ENCODE results near the gene L2HGDH.

L2HGDH gene

DNA sequence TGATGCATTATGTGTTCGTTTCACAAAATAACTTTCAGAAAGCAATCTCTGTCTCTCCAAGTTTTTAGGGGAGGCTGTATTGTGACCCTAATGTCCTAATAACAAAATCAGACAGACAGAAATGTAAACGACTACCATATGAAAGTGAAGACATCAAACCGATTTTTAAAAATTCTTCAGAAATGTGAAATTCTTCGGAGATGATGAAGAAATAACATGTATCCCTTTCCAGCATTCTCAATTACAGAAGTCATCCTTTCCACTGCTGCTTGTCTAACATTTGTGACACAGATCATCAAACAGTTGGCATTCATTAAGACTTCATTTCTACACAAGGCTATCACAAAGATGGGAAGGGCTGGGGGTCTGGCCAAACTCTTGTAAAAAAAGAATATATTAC lies 41.1 kb upstream of the L2HGDH start:
- no peaks in the 10 kb centered on the region for H3K4me1 ChIP-seq (ENCODE audit: low read depth, poor library complexity, severe bottlenecking)
- H4K20me1 ChIP-seq (ENCODE audit: insufficient read depth): no peaks in the 10 kb centered on the region
- no peak for TF ChIP-seq CTCF (conservative IDR thresholded peaks at IDR 0.05; ENCODE audit: low read depth, low read length)
- H3K27me3 ChIP-seq (ENCODE audit: insufficient read depth, low read depth): no peaks in the 10 kb centered on the region
- H2AFZ ChIP-seq (ENCODE audit: low read depth): no peak overlapping the region
- no peaks in the 10 kb centered on the region for H3K79me2 ChIP-seq (ENCODE audit: insufficient read depth, low read depth)
- no peaks in the 10 kb centered on the region for H3K36me3 ChIP-seq (ENCODE audit: insufficient read depth)
- no peak overlapping the region for H3K9ac ChIP-seq
- H3K4me3 ChIP-seq (IDR thresholded peaks at IDR 0.05; ENCODE audit: insufficient read depth, low read depth, low read length): no peak overlapping the region
- H3K4me2 ChIP-seq: no peak overlapping the region
- H3K27ac ChIP-seq: no peak overlapping the region

- no peak for TF ChIP-seq CTCF (conservative IDR thresholded peaks at IDR 0.05; ENCODE audit: low read depth, low read length)
- Histone ChIP-seq H3K27ac (no peak overlapping the region), H3K79me2 (ENCODE audit: insufficient read depth, low read depth) (no peaks in the 10 kb centered on the region), H2AFZ (ENCODE audit: low read depth) (no peak overlapping the region), H3K4me1 (ENCODE audit: low read depth, poor library complexity, severe bottlenecking) (peaks cover 4% of the 10 kb centered on the region), H3K36me3 (ENCODE audit: insufficient read depth) (no peaks in the 10 kb centered on the region), H3K9ac (no peak overlapping the region), H3K4me2 (no peak overlapping the region), H4K20me1 (ENCODE audit: insufficient read depth) (no peaks in the 10 kb centered on the region), H3K27me3 (ENCODE audit: insufficient read depth, low read depth) (no peaks in the 10 kb centered on the region), H3K4me3 (IDR thresholded peaks at IDR 0.05; ENCODE audit: insufficient read depth, low read depth, low read length) (no peak overlapping the region)
These were observed 40.6 kb upstream of the L2HGDH start for GRCh38 chr14:50352584-50352983.

DNA sequence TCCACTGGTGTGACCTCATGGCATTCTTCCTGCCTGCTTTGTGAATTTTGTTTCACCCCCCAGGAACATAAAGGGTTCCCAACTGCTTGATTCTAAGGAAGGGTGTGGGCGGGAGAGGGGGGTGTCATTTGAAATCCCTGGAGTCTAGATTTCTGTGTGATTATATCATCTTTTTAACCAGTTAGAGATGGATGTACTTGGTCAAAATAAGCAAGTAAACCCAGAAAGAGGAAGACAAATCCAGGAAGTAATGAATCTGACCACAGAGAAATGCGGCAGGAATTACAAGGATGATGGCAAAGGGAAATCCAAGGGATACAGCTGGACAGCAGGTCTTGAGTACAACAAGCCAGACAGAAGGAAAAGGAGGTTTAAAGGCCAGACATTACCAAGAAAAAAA lies 38.9 kb upstream of the L2HGDH start:
- no peaks in the 10 kb centered on the region for H3K27me3 ChIP-seq (ENCODE audit: insufficient read depth, low read depth)
- no peaks in the 10 kb centered on the region for H3K36me3 ChIP-seq (ENCODE audit: insufficient read depth)
- no peaks in the 10 kb centered on the region for H3K79me2 ChIP-seq (ENCODE audit: insufficient read depth, low read depth)
- peaks cover 9% of the 10 kb centered on the region for H3K4me1 ChIP-seq (ENCODE audit: low read depth, poor library complexity, severe bottlenecking)
- no peak overlapping the region for H3K4me3 ChIP-seq (IDR thresholded peaks at IDR 0.05; ENCODE audit: insufficient read depth, low read depth, low read length)
- no peak overlapping the region for H3K9ac ChIP-seq
- TF ChIP-seq CTCF (conservative IDR thresholded peaks at IDR 0.05; ENCODE audit: low read depth, low read length): no peak
- no peaks in the 10 kb centered on the region for H4K20me1 ChIP-seq (ENCODE audit: insufficient read depth)
- H3K27ac ChIP-seq: no peak overlapping the region
- H2AFZ ChIP-seq (ENCODE audit: low read depth): no peak overlapping the region
- no peak overlapping the region for H3K4me2 ChIP-seq

- peaks cover 9% of the 10 kb centered on the region for H3K4me1 ChIP-seq (ENCODE audit: low read depth, poor library complexity, severe bottlenecking)
These were observed 36.9 kb upstream of the L2HGDH start for GRCh38 chr14:50348933-50349332.

More at GRCh38 chr14:50348933-50349332, 36.9 kb upstream of the L2HGDH start:
- no peak overlapping the region for H3K4me2 ChIP-seq
- no peak overlapping the region for H2AFZ ChIP-seq (ENCODE audit: low read depth)
- no peak overlapping the region for H3K9ac ChIP-seq
- H4K20me1 ChIP-seq (ENCODE audit: insufficient read depth): no peaks in the 10 kb centered on the region
- H3K4me3 ChIP-seq (IDR thresholded peaks at IDR 0.05; ENCODE audit: insufficient read depth, low read depth, low read length): no peak overlapping the region
- H3K27ac ChIP-seq: no peak overlapping the region
- TF ChIP-seq CTCF (conservative IDR thresholded peaks at IDR 0.05; ENCODE audit: low read depth, low read length): no peak
- H3K79me2 ChIP-seq (ENCODE audit: insufficient read depth, low read depth): no peaks in the 10 kb centered on the region
- no peaks in the 10 kb centered on the region for H3K27me3 ChIP-seq (ENCODE audit: insufficient read depth, low read depth)
- H3K36me3 ChIP-seq (ENCODE audit: insufficient read depth): no peaks in the 10 kb centered on the region

All from KMS-11 (cell line).